ENCODE measurements around the gene RBM27.
"Not testable (repeated sequence)": the region's sequence is repeated elsewhere in the genome, so short reads cannot be mapped to it uniquely, and the experiment has no call there.

DNA sequence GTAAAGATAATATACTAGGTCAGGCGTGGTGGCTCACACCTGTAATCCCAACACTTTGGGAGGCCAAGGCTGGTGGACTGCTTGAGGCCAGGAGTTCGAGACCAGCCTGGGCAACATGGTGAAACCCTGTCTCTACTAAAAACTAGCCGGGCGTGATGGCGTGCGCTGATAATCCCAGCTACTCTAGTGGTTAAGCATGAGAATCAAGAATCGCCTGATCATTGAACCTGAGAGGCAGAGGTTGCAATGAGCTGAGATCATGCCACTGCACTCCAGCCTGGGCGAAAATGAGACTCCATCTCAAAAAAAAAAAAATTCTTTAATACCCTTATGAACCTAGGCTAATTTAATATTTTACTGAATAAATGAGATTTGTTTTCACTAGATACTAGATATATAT lies 30.4 kb upstream of the RBM27 start:
- TF ChIP-seq, protein P1, sequence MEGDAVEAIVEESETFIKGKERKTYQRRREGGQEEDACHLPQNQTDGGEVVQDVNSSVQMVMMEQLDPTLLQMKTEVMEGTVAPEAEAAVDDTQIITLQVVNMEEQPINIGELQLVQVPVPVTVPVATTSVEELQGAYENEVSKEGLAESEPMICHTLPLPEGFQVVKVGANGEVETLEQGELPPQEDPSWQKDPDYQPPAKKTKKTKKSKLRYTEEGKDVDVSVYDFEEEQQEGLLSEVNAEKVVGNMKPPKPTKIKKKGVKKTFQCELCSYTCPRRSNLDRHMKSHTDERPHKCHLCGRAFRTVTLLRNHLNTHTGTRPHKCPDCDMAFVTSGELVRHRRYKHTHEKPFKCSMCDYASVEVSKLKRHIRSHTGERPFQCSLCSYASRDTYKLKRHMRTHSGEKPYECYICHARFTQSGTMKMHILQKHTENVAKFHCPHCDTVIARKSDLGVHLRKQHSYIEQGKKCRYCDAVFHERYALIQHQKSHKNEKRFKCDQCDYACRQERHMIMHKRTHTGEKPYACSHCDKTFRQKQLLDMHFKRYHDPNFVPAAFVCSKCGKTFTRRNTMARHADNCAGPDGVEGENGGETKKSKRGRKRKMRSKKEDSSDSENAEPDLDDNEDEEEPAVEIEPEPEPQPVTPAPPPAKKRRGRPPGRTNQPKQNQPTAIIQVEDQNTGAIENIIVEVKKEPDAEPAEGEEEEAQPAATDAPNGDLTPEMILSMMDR (IDR thresholded peaks at IDR 0.05) = not testable (repeated sequence)
- TF ChIP-seq POLR2A (IDR thresholded peaks at IDR 0.05) = not testable (repeated sequence)
